Activated naive CD8-positive, alpha-beta T cell treated with anti-CD3 and anti-CD28 coated beads, Interleukin-2, amount 10 ng/mL, durations not matched to agents 7 days and 5 days (primary cell): ENCODE measurements around the gene ABCB9. TPM values are rescaled to one million over a fixed set of nuclear protein-coding genes. Genes with fewer than 3 reads are reported as not detected.
A peak's percentile ranks its signal among the peaks of the same experiment; 100 is the strongest.
"Not testable (repeated sequence)": the region's sequence is repeated elsewhere in the genome, so short reads cannot be mapped to it uniquely, and the experiment has no call there.

Experiments
- ATAC-seq: fragments of 150-1000 bp; cut with Tn5 transposase; one replicate; pipeline ENCODE4 v1.10.0; 2021; ENCODE audit warnings: low read depth, moderate library complexity
- POLR2A ChIA-PET: fragments of 350-600 bp; sonication (Branson Sonifier 250); formaldehyde crosslinking; loops from one replicate; lab custom pipeline; 2021; ENCODE audit warnings: antibody characterized with exemption; lab: Charles Lee
- DNase-seq: peaks from one replicate; pipeline ENCODE4 v3.0.0; 2021
- H3K27ac Mint-ChIP-seq: one replicate; pipeline ENCODE4 v1.8.0; 2022; ENCODE audit warnings: mild to moderate bottlenecking, mixed read lengths
- H3K27me3 Mint-ChIP-seq: one replicate; pipeline ENCODE4 v1.8.0; 2022; ENCODE audit warnings: mild to moderate bottlenecking, moderate library complexity, mixed read lengths
- H3K36me3 Mint-ChIP-seq: one replicate; pipeline ENCODE4 v1.8.0; 2021; ENCODE audit warnings: mild to moderate bottlenecking, mixed read lengths
- H3K4me1 Mint-ChIP-seq: one replicate; pipeline ENCODE4 v1.8.0; 2021; ENCODE audit warnings: mixed read lengths
- H3K4me3 Mint-ChIP-seq: one replicate; pipeline ENCODE4 v1.8.0; 2022; ENCODE audit warnings: mild to moderate bottlenecking, moderate library complexity, mixed read lengths
- H3K9me3 Mint-ChIP-seq: one replicate; pipeline ENCODE4 v1.8.0; 2021; ENCODE audit warnings: mixed read lengths
- total RNA-seq, 2 experiments: library from RNA; stranded (reverse); gene quantifications; one replicate each; pipeline ENCODE4 v1.2.3, GENCODE V29; 2021

ABCB9 gene
- total RNA-seq, 2 experiments from 2014 or later = 7.0 to 9.2 TPM

DNA sequence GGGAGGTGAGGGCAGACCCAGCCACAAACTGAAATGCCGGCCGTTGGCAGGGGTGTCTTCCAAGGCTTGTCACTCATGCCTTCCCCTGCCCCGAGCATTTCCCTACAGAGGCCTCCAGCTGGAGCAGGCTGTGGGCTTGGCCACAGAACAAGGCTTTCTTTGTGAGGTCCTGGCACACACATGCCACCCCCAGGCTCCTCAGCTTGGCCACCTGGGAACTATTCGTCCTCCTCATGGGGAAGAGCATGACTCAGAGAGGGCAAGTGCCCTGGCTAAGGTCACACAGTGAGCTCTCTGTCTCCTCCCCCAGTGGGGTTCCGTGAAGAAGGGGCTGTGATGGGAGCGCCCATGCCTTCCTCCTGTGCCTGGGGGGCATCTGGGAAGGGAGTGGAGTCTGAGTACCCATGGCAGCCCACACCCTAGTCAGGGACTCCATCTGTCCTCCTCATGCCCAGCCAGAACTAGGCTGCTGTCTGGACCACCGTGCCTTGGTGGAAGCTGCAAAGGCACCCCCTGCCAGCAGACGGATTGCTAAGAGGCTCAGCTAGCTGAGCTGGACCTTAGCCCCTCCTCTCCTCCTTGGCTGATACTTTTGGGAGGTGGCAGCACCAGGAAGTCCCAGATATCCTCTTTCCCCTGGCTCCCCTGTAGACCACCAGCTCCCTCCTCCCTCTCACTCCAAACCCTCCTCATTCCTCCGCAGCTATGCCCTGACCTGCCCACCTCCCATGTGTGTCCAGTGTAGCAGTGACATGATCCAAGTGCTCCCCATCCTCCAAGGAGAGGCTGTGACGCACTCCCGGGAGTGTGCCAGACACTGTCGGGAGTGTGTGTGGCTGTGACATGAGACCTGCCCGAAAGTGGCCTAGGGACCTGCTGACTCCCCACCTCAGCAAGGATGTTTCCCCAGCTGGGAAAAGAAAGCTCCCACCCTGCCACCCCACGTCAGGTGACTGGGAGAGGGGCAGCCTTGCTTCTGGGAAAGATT lies 21.4 kb downstream of the ABCB9 start:
- peaks cover 22% of the 10 kb centered on the region for H3K4me1 Mint-ChIP-seq
- POLR2A ChIA-PET = interaction anchor here (0.7 to 1.5 kb wide), 4 partner anchors 22 to 214 kb away, joined by 3 to 7 read pairs (median 3); partner anchors contain the start of gene ABCB9
- ATAC-seq (no peak), DNase-seq (no peak)
- no peaks in the 10 kb centered on the region for H3K27me3 Mint-ChIP-seq
- no peaks in the 10 kb centered on the region for H3K9me3 Mint-ChIP-seq
- H3K36me3 Mint-ChIP-seq = no peaks in the 10 kb centered on the region
- no peak overlapping the region for H3K27ac Mint-ChIP-seq
- no peak overlapping the region for H3K4me3 Mint-ChIP-seq

GRCh38 chr12:122943196-122943595 lies 23.1 kb downstream of the ABCB9 start:
- Mint-ChIP-seq H3K36me3 (no peaks in the 10 kb centered on the region), H3K9me3 (no peaks in the 10 kb centered on the region), H3K4me3 (no peak overlapping the region), H3K4me1 (peaks cover 22% of the 10 kb centered on the region), H3K27ac (peak overlapping the region; percentile 57), H3K27me3 (no peaks in the 10 kb centered on the region)
- POLR2A ChIA-PET = interaction anchor here (1.0 kb wide), 1 partner anchor 41 kb away, joined by 3 read pairs; no protein-coding TSS in a partner anchor
- ATAC-seq = no peak
- no peak for DNase-seq

- DNase-seq (no peak), ATAC-seq (no peak)
- no peaks in the 10 kb centered on the region for H3K36me3 Mint-ChIP-seq
- no peak overlapping the region for H3K4me3 Mint-ChIP-seq
- no peak overlapping the region for H3K27ac Mint-ChIP-seq
- no peaks in the 10 kb centered on the region for H3K9me3 Mint-ChIP-seq
- POLR2A ChIA-PET = no interaction called here
- no peaks in the 10 kb centered on the region for H3K27me3 Mint-ChIP-seq
- H3K4me1 Mint-ChIP-seq = peaks cover 20% of the 10 kb centered on the region
These were observed 23.6 kb downstream of the ABCB9 start for GRCh38 chr12:122942637-122943036.

DNA sequence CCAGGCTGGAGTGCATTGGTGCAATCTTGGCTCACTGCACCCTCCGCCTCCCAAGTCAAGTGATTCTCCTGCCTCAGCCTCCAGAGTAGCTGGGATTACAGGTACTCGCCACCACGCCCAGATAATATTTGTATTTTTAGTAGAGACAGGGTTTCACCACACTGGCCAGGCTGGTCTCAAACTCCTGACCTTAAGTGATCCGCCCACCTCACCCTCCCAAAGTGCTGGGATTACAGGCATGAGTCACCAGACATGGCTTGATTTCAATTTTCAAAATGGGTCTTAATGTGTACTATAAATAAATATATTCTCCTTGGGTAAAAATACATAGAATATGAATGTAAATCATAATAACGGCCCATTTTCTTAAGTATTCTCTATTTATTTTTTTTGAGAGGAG lies 24.9 kb downstream of the ABCB9 start:
- not testable (repeated sequence) for H3K9me3 Mint-ChIP-seq, H3K4me3 Mint-ChIP-seq, H3K36me3 Mint-ChIP-seq, ATAC-seq, DNase-seq, H3K27ac Mint-ChIP-seq, H3K27me3 Mint-ChIP-seq
- peaks cover 11% of the 10 kb centered on the region for H3K4me1 Mint-ChIP-seq
- POLR2A ChIA-PET = interaction anchor here (0.6 to 0.7 kb wide), 2 partner anchors 19 to 164 kb away, joined by 3 to 5 read pairs; no protein-coding TSS in a partner anchor

GRCh38 chr12:122939125-122939524 lies 27.1 kb downstream of the ABCB9 start:
- DNase-seq (no peak), ATAC-seq (no peak)
- Mint-ChIP-seq H3K27me3 (no peaks in the 10 kb centered on the region), H3K9me3 (no peaks in the 10 kb centered on the region), H3K36me3 (no peaks in the 10 kb centered on the region), H3K4me3 (no peak overlapping the region), H3K27ac (no peak overlapping the region), H3K4me1 (peaks cover 5% of the 10 kb centered on the region)
- POLR2A ChIA-PET = no interaction called here

DNA sequence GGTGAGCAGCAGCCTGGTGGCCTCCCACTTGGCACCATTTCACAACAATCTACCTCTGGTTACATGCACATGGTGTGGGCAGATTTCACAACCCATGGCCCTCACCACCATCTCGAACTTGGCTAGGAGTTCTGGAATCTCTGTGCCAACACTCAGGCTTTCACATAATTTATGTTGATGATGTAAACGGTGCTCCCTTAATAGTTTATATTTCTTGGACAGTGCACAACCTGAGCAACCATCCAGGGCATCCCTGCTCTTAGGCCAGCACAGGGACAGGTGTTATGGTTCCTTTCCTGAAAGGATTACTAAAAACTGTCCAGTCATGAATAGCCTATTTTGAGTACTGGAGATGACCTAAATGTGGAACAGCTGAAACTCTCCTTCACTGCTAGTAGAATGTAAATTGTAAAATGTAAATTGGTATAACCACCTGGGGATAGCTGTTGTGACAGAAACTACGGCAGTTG lies 28.6 kb downstream of the ABCB9 start:
- Mint-ChIP-seq H3K27me3 (no peaks in the 10 kb centered on the region), H3K36me3 (no peaks in the 10 kb centered on the region), H3K4me3 (no peak overlapping the region), H3K4me1 (peaks cover under 1% of the 10 kb centered on the region), H3K27ac (no peak overlapping the region), H3K9me3 (no peaks in the 10 kb centered on the region)
- POLR2A ChIA-PET = no interaction called here
- ATAC-seq (no peak), DNase-seq (no peak)

GRCh38 chr12:122935318-122935717 lies 30.9 kb downstream of the ABCB9 start:
- ATAC-seq (no peak), DNase-seq (no peak)
- H3K4me1 Mint-ChIP-seq = no peaks in the 10 kb centered on the region
- H3K27me3 Mint-ChIP-seq = no peaks in the 10 kb centered on the region
- peak overlapping the region; percentile 24 for H3K27ac Mint-ChIP-seq
- H3K4me3 Mint-ChIP-seq = no peak overlapping the region
- no peaks in the 10 kb centered on the region for H3K9me3 Mint-ChIP-seq
- POLR2A ChIA-PET = no interaction called here
- H3K36me3 Mint-ChIP-seq = peaks cover 1% of the 10 kb centered on the region

DNA sequence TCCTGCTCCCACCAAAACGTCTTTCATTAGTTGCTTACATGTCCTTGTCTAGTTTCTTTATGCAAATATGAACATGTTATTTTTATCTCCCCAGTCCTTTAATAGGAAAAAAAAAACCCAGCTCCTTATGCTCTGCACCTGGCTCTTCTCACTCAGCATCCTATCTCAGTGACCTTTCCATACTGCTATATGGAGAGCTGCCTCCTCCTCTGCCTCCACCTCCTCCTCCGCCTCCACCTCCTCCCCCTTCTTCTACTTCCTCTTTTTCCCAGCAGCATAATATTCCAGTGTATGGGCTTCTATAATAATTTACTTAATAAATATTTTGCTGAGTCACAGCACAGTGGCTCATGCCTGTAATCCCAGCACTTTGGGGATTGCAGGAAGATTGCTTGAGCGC lies 31.5 kb downstream of the ABCB9 start:
- POLR2A ChIA-PET = no interaction called here
- no peaks in the 10 kb centered on the region for H3K9me3 Mint-ChIP-seq

GRCh38 chr12:122932207-122932606 lies 34.1 kb downstream of the ABCB9 start:
- no peaks in the 10 kb centered on the region for H3K9me3 Mint-ChIP-seq
- no peak for DNase-seq
- peaks cover 1% of the 10 kb centered on the region for H3K36me3 Mint-ChIP-seq
- H3K27me3 Mint-ChIP-seq = no peaks in the 10 kb centered on the region
- H3K4me3 Mint-ChIP-seq = no peak overlapping the region
- H3K4me1 Mint-ChIP-seq = peaks cover 15% of the 10 kb centered on the region
- no peak for ATAC-seq
- POLR2A ChIA-PET = no interaction called here
- no peak overlapping the region for H3K27ac Mint-ChIP-seq

More for the DNA sequence above, 31.5 kb downstream of the ABCB9 start:
- Mint-ChIP-seq H3K4me1 (no peaks in the 10 kb centered on the region), H3K27me3 (no peaks in the 10 kb centered on the region), H3K27ac (no peak overlapping the region), H3K36me3 (peaks cover 1% of the 10 kb centered on the region), H3K4me3 (no peak overlapping the region)
- ATAC-seq = no peak
- DNase-seq = no peak

DNA sequence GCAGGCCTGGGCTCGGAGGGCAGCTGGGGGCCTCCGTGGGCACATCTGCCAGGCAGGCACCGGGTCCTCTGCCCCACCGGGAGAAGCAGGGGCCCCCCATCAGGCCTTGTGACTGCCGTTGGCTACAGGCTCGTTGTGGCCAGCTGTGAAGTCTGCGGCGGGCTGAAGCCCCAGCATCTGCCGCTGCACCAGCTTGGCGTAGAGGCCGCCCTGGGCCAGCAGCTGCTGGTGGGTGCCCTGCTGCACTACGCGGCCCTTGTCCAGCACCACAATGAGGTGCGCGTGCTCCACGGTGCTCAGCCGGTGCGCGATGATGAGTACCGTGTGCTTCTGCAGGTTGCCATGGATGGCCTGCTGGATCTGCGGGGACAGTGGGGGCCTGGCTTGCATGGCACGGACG lies 36.5 kb downstream of the ABCB9 start:
- DNase-seq = no peak
- POLR2A ChIA-PET = no interaction called here
- no peak overlapping the region for H3K4me3 Mint-ChIP-seq
- H3K4me1 Mint-ChIP-seq = peaks cover 17% of the 10 kb centered on the region
- H3K27me3 Mint-ChIP-seq = no peaks in the 10 kb centered on the region
- H3K27ac Mint-ChIP-seq = no peak overlapping the region
- peaks cover 1% of the 10 kb centered on the region for H3K36me3 Mint-ChIP-seq
- no peak for ATAC-seq
- no peaks in the 10 kb centered on the region for H3K9me3 Mint-ChIP-seq

DNA sequence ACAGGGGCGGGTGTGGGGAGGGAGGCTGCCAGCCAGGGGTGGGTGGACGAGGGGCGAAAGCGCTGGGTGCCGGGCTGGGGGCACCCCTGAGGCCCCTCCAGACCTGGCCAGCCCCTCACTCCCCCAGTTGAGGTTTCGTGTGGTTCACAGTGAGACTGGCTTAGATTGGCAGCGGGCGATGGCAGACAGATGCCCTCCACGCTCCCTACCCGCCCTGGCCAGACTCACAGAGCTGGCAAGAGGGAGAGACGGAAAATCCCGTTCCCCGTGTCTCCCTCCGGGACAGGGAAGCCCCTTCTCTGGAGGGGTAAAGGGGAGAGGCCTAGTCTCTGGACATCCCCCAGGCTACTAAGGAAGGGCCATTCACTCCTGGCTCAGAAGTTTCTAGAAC lies 37.1 kb downstream of the ABCB9 start:
- Mint-ChIP-seq H3K27ac (no peak overlapping the region), H3K4me1 (peaks cover 19% of the 10 kb centered on the region), H3K27me3 (no peaks in the 10 kb centered on the region), H3K36me3 (peaks cover 1% of the 10 kb centered on the region), H3K9me3 (no peaks in the 10 kb centered on the region), H3K4me3 (no peak overlapping the region)
- POLR2A ChIA-PET = no interaction called here
- ATAC-seq (no peak), DNase-seq (no peak)

- peak overlapping the region; percentile 71 for H3K27ac Mint-ChIP-seq
- ATAC-seq = no peak
- H3K27me3 Mint-ChIP-seq = no peaks in the 10 kb centered on the region
These were observed 37.7 kb downstream of the ABCB9 start for GRCh38 chr12:122928404-122929147.

GRCh38 chr12:122927756-122928403 lies 38.4 kb downstream of the ABCB9 start:
- Mint-ChIP-seq H3K9me3 (no peaks in the 10 kb centered on the region), H3K27me3 (no peaks in the 10 kb centered on the region), H3K4me3 (peak overlapping the region; percentile 30), H3K4me1 (peaks cover 19% of the 10 kb centered on the region), H3K36me3 (peaks cover 1% of the 10 kb centered on the region), H3K27ac (peak overlapping the region; percentile 71)
- peak; percentile 41 for ATAC-seq
- POLR2A ChIA-PET = no interaction called here
- no peak for DNase-seq

More at GRCh38 chr12:122928404-122929147, 37.7 kb downstream of the ABCB9 start:
- Mint-ChIP-seq H3K4me1 (peaks cover 19% of the 10 kb centered on the region), H3K9me3 (no peaks in the 10 kb centered on the region), H3K4me3 (no peak overlapping the region), H3K36me3 (peaks cover 1% of the 10 kb centered on the region)
- POLR2A ChIA-PET = no interaction called here
- no peak for DNase-seq
